Fibroblast of villous mesenchyme (primary cell): ENCODE results near the gene NFASC. TPM values are rescaled to one million over a fixed set of nuclear protein-coding genes. Genes with fewer than 3 reads are reported as not detected.

ENCODE experiments used
- DNase-seq: peaks from one replicate; pipeline ENCODE4 v3.0.0-alpha.2; 2010; ENCODE audit warnings: low read depth
- H3K4me3 ChIP-seq: 2 replicates; pipeline ENCODE4 v1.5.1; 2011; ENCODE audit warnings: low read depth, mild to moderate bottlenecking, low read length
- total RNA-seq: library from RNA; depleted of rRNA; stranded (reverse); fragments of >200 nt; gene quantifications from 2 replicates; pipeline ENCODE4 v1.2.3, GENCODE V29; 2012
- TF ChIP-seq, protein P1 (sequence below): IDR thresholded peaks from 2 replicates; pipeline ENCODE4 v1.5.1; 2012; ENCODE audit warnings: low read depth, mild to moderate bottlenecking, low read length; ENCODE audit not compliant: insufficient read depth

Gene NFASC
- total RNA-seq, 1 donor, result 1.7 TPM

DNA sequence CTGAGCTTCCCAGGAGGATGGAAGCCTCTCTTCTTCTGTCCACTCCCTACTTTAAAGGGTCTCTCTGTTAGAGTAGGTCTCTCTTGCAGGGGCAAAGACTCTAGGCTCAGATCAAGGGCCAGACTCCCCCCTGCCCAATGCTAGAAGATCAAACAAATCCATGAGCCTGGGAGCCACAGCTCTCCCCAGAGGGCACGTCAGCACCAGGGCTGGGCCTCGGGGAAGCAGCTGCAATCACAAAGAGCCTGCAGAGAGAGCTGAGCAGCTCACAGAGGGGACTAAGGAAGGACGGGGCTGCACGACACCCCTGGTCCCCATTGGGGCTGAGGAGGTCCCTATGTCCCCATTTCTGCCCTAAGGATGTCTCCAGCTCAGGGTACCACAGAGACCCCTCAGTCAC, 176.2 kb downstream of the NFASC start:
- no peak overlapping the region for H3K4me3 ChIP-seq
- no peak for DNase-seq
- TF ChIP-seq, protein P1, sequence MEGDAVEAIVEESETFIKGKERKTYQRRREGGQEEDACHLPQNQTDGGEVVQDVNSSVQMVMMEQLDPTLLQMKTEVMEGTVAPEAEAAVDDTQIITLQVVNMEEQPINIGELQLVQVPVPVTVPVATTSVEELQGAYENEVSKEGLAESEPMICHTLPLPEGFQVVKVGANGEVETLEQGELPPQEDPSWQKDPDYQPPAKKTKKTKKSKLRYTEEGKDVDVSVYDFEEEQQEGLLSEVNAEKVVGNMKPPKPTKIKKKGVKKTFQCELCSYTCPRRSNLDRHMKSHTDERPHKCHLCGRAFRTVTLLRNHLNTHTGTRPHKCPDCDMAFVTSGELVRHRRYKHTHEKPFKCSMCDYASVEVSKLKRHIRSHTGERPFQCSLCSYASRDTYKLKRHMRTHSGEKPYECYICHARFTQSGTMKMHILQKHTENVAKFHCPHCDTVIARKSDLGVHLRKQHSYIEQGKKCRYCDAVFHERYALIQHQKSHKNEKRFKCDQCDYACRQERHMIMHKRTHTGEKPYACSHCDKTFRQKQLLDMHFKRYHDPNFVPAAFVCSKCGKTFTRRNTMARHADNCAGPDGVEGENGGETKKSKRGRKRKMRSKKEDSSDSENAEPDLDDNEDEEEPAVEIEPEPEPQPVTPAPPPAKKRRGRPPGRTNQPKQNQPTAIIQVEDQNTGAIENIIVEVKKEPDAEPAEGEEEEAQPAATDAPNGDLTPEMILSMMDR, result no peak

DNA sequence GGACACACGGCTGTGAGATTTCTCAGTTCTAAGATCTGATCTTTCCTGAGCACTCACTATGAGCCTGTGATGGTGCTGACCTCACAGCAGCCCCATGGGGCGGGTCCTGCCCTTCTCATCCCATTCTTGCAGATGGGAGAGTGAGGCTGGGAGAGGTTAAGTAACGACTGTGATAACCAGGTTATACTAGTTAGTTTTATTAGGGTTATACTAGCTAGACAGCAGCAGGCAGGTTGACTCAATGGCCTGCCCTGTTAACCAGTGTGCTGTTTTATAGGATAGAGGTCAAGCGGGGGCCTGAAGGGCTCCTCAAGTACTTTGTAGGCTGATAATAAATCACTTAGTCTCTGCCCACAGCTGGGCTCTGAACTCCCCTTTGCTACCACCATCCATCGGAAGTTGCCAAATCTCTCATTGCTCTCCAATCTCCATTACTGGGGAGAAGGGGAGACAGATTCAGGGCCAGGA, 177.1 kb downstream of the NFASC start:
- no peak for DNase-seq
- TF ChIP-seq, protein P1, result no peak
- H3K4me3 ChIP-seq, result no peak overlapping the region

DNA sequence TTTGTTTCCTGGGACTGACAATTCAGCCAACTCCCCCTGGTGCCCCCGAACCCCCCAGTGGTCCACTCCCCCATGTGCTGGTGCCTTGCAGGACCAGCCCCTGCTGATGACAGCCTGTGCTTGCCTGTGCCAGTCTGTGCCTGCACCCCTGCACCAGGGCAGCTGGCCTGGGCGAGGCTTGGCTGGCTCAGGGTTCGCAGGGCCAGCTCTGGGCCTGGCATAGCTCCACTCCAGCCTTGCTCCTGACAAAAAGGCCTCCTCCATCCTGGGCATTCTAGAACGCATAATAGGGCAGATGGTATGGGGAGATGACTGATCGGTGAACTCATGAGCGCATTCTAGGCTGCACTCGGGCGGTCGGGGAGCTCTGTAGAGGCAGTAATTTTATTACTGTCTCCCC, 177.7 kb downstream of the NFASC start:
- DNase-seq, result no peak
- TF ChIP-seq, protein P1, result no peak
- no peak overlapping the region for H3K4me3 ChIP-seq

DNA sequence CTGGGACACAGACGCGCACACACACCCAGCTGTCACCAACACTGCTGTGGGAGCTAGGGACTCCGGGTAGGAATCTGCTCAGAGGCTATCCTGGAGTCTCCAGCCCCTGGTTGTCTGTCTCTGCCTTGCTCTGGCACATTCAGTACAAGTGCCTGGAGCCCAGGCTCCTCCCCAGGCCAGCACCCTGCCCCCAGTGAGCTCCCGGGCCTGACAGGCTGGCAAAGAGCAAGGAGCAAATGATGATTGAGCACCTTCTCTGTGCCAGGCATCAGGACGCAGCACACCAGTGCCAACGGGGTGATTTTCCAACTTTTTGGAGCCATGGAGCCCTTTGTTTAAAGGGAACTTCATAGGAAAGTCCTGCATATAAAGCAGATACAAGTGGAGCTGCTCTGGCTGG, 178.8 kb downstream of the NFASC start:
- DNase-seq, result no peak
- no peak overlapping the region for H3K4me3 ChIP-seq
- TF ChIP-seq, protein P1, result no peak

DNA sequence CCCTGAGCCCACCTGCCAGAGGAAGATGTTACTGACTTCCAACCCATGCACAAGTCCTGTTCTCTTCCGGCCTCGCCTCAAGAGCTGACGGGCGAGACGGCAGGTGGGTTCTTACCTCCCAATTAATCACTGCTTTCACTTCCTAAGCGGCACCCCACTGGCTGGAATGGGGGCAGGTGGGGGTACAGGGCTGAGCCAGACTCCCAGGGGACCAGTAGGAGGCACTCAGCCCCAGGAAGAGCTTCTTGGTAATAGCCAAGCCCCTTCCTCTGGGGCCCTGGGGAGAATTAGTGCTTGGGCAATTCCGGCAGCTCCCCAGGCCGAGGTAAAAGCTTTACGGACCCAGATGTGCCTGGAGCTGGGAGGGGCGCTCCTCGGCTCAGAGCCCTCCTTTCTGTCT, 182.0 kb downstream of the NFASC start:
- DNase-seq, result no peak
- TF ChIP-seq, protein P1, result no peak
- no peak overlapping the region for H3K4me3 ChIP-seq

DNA sequence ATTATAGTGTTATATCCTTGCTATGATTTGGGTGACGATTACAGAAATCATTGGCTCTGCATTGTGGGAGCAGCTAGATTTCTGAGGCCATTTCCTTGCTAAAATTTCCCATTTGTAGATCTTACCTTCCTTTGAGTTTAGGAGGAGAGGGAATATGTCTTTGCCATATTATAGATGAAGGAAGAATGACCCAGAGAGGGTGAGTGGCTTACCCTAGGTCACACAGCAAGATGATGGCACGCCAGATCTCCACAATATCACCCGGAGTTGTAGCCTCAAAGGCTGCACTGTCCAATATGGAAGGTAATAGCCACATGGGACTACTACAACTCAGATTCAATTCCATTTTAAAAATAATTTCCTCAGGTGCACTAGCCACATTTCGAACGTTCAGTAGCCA, 182.6 kb downstream of the NFASC start:
- TF ChIP-seq, protein P1, result no peak
- no peak overlapping the region for H3K4me3 ChIP-seq
- no peak for DNase-seq

DNA sequence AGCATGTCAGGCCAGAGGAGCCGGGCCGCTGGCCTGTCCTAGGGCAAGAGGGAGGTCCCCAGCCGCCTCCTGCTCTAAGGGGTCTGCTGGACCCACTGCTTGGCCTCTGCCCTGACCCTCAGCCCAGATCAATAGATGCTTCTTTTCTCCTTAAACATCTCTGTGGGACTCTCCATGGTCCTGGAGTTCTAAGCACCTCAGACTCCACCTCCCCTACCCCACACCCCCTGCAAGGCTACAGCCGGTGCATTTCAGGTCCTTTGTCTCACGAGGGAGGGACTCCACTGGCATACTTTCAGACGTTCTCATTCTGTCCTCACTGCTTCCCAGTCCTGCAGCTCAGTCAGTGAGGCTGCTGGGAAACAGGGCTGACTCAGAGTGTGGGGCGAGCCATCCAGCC, 183.4 kb downstream of the NFASC start:
- TF ChIP-seq, protein P1, result no peak
- no peak for DNase-seq
- H3K4me3 ChIP-seq, result no peak overlapping the region
